Heart left ventricle (tissue), 13 donors: Measurements from ENCODE around the gene TAS1R3.

Source experiments
- CTCF ChIP-seq, 12 donors: fragments of 200-600 bp; sonication (generic) in 4 of 12; IDR thresholded peaks; one replicate each; pipeline versions ENCODE4 v1.5.0 to v1.8.0; 2018 to 2022; ENCODE audit warnings: antibody characterized with exemption in 12 of 12, mild to moderate bottlenecking in 5 of 12
- POLR2A ChIP-seq, 2 donors: fragments of 450-650 bp; IDR thresholded peaks; one replicate each; pipeline ENCODE4 v1.6.1; 2017; ENCODE audit warnings: antibody characterized with exemption in 2 of 2, mild to moderate bottlenecking in 2 of 2, moderate library complexity in 2 of 2
- donor health status: ischemic (EF 13 %, LVEDD 7.1; RV severe dilation, severe dysfunction).
- donor health status: DM: no; HTN: yes; CAD: no.
- donor health status: DM: no; HTN: no; CAD: no.
- donor health status: ischemic (EF 25% LVEDD 6.9; RV normal size, moderate dysfunction).
- donor health status: ischemic (EF 25% LVEDD 5.7; RV mildly dilated, moderate dysfunction).
- donor health status: ischemic (EF 35%, LVEDD 5.7; RV mildly dilated, moderate dysfunction).
- donor health status: nonischemic (EF 11% LVEDD 7.7; RV severe dilation, severe dysfunction).
- donor health status: DM: yes; HTN: yes; CAD: no.
- donor health status: PGD.
- donor health status: ischemic (EF 29% LVEDD 5.4; RV normal size, mild dysfunction).
- donor health status: nonischemic (EF 23%, LVEDD 6.1; RV moderate dilation, normal function).

GRCh38 chr1:1322952-1323351 is 8.1 kb upstream of the TAS1R3 start:
- TF ChIP-seq CTCF (IDR thresholded peaks at IDR 0.05) = no peak
- TF ChIP-seq POLR2A (IDR thresholded peaks at IDR 0.05) = no peak
